Cortex of kidney (tissue), 1 donor: ENCODE measurements around the gene CLCF1.
"Not testable (repeated sequence)": the region's sequence is repeated elsewhere in the genome, so short reads cannot be mapped to it uniquely, and the experiment has no call there.

Experiments used
- DNase-seq: peaks from one replicate; lab custom pipeline; 2025; lab: John Stamatoyannopoulos, UW

Gene CLCF1

DNA sequence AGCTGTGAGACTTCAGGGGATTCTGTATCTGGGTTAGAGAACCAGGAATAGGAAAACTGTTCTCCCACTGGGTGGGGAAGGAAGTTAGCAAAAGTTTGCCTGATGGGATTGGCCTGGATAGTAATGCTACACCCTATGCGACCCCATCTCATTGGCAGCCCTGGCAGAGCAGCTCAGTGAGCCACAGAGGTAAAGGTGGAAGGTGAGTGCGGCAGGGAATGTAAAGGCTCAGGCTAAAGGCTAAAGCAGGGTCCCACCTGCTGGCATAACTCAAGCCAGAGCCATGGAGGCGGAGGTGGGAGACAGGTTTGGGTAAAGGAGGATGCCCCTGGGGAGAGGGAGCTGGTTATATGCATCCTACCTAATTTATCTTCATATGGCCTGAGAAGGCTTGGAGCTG lies 51.3 kb downstream of the CLCF1 start:
- DNase-seq = no peak

DNA sequence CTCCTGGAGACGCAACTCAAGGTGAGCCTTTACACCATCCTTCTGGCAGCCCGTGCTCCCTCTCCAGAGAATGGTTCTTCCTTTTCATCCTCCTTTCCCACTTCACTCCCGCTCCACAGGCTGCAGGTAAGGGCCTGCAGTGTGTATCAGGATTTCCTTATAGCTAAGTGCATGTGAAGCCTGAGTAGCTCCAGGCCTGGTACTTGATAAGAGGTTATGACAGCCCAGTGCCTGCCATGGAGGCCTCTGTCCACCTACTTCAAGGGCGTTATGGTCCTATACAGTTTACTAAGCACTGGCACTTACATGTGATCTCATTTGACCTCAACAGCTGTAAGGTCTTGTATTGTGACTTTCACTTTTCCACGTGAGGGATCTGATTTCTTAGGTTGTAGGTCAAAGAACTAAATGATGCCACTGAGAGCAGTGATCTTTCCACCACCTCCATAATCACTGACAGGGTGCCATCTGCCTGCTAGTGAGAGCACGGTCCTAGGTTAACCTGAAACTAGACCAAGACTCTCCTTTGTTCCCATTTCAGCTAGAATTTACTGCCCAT lies 52.0 kb downstream of the CLCF1 start:
- DNase-seq = no peak

DNA sequence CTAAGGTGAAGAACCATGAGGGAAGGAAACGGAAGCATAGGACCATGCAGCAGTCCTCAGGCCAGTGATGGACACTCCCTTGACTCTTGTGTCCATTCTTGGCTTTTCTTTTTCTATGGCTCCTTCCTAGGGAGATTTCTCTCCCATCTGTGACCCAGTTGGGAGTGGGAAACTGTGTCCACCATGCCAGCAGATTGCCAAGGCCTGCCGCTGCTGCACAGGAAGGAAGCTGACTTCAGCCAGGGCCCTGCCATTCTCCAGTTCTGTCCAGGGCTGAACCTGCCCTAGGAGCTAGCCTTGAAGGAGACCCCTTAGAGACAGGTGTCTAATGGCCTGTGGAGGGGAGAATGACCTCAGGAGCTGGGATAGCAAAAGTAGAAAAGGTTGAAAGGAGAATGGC lies 52.7 kb downstream of the CLCF1 start:
- no peak for DNase-seq

DNA sequence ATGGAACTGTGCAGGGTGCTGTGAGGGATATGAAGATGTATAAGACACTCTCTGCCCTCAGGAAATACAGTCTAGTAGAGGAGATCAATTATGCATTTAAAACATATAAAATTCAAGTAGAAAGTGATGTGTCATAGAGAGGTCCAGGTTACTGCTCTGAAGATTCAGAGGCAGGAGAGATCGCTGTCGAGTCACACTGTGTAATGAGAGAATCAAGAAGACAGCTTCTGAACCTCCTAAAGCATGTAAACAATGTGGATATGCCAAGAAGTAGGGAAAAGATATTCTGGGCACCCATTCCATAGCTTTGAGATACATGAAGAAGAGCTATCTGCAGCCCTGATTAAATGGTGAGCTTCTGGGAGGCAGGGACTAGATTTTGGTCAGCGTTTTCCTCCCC lies 53.4 kb downstream of the CLCF1 start:
- no peak for DNase-seq

DNA sequence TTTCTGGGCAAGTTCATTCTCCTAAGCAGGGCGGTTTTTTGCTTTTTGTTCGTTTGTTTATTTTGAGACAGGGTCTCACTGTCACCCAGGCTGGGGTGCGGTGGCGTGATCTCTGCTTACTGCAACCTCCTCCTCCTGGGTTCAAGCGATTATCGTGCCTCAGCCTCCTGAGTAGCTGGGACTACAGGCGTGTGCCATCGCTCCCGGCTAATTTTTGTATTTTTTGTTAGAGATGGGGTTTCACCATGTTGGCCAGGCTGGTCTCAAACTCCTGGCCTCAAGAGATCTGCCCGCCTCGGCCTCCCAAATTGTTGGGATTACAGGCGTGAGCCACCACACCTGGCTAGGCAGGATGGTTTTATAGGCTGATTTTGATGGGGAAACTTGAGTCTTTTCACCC lies 54.5 kb downstream of the CLCF1 start:
- not testable (repeated sequence) for DNase-seq

DNA sequence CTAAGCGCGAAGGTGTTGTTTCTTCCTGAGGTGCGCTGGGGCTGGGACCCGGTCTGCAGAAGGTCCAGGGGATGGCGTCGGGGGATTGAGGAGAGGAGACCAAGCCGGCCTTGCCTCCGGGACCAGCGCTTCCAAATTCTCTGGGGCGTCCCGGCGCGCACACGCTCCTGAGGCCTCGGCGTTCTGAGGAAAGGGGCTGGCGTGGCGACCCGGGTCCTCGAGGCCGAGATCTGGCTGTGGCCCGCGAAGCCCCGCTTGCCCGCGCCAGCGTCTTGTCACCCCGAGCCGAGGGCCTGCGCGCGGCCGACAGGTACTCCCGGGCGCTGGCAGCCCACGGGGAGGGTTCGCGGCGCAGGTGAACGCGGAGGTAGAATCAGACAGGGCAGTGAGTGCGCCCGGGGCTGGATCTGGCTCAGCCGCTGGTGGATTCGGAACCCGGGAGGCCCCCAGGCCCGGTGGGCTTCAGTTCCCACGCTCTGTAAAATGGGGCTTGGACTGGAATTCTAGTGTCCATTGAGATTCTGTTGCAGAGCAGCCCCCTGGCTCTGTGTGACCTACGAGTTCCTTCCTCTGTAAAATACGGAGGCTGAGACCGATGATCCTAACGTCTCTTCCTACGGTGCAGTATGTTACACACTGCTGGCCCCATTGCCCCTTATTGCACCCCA lies 55.4 kb downstream of the CLCF1 start:
- DNase-seq = no peak

DNA sequence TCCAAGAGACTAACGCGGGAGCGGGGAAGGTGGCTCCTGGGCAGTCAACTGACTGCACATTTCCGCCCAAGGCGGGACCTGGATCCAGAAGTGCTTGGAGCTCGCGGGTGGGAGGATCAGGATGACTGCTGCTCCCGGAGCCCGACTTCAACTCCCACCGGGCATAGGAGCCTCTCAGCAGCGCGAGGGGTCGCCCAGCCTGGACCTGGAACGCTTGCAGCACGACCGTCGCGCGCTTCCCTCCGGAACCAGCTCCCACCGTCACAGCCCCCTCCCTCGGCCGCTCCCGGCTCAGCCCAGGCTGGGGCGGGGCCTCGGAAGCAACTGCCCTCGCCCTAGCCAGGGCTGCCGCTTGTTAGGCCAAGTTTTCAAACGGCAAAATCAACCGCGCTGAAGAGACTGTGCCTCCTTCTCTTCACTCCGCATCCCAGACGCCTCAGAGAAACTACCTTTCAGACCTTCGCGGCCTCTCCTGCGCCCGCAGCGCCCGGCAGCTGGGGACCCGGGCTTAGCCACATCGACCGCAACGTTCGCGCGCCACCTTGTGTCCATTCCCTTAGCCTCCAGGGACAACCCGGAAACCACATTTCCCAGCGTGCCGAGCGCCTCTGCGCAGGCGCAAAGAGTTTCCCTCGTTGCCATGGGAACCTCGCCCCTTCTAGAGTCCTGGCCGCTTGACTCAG lies 56.1 kb downstream of the CLCF1 start:
- no peak for DNase-seq

DNA sequence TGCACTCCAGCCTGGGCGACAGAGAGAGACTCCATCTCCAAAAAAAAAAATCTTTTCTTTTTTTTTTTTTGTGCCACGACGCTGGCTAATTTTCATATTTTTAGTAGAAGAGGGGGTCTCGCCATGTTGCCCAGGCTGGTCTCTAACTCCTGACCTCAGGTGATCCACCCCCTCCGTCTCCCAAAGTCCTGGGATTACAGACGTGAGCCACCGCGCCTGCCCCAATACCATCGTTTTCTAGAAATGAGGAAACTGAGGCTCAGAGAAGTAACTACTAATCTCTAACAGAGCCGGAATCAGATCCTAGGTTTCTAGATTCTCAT lies 56.6 kb downstream of the CLCF1 start:
- DNase-seq = no peak

DNA sequence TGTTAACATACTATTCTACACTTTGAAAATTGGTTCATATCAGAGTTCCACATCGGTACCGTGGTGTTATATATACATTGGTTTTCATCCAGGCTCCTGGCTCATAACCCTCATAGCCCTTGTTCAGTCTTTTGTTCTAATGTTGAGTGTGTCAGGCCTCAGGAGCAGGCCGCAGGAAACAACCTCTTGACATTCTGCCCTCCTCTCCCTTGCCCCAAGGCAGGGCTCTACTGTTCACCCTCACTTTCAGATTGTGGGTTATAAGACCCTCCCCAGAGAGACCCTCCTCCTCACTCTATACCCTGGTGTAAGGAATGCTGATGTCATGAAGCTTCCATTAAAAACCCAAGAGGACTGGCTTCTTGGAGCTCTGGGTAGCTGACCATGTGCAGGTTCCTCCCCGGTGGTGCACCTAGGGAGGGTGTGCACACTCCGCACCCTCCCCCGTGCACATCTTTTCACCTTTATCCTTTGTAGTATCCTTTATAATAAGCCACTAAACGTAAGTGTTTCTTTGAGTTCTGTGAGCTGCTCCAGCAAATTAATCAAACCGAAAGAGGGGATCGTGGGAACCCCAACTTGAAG lies 58.0 kb downstream of the CLCF1 start:
- DNase-seq = no peak

DNA sequence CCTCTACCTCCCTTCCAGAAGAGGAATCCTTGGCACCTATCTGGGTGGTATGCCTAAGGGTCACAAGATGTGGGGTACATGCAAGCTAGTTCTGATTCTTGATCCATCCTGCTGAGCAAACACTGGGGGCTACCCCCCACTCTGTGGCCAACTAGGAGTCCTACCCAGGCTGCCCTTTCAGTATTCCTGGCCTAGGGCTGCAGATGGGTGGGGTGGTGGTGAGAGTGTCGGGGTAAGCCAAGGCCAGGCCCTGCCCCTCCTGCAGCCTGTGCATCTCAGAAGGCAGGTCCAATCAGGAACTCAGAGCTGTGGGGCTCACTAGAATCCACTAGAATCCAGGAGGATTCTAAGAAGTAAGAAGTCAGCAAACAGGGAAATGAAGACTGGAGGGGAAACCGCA lies 59.2 kb downstream of the CLCF1 start:
- DNase-seq = no peak
